Lower leg skin (tissue), 4 donors: Measurements from ENCODE around the gene PSMD1. TPM values are rescaled to one million over a fixed set of nuclear protein-coding genes. Genes with fewer than 3 reads are reported as not detected.
A peak's percentile ranks its signal among the peaks of the same experiment; 100 is the strongest.
"Not testable (repeated sequence)": the region's sequence is repeated elsewhere in the genome, so short reads cannot be mapped to it uniquely, and the experiment has no call there.

ENCODE experiments used
- DNase-seq, 2 donors: peaks; one replicate each; pipeline ENCODE4 v3.0.0-alpha.2; 2019; ENCODE audit warnings: low spot score in 2 of 2
- H3K4me3 ChIP-seq: fragments of 200-600 bp; sonication (generic); 2 replicates; pipeline ENCODE4 v1.5.1; 2017; ENCODE audit warnings: mild to moderate bottlenecking, low read depth; ENCODE audit not compliant: poor library complexity, severe bottlenecking
- CTCF ChIP-seq, 3 donors: fragments of 450-650 bp; IDR thresholded peaks; one replicate each; pipeline ENCODE4 v1.5.1; 2016; ENCODE audit warnings: antibody characterized with exemption in 3 of 3, mild to moderate bottlenecking in 3 of 3, moderate library complexity in 2 of 3
- POLR2A ChIP-seq, 2 donors: fragments of 450-650 bp; IDR thresholded peaks; one replicate each; pipeline ENCODE4 v1.6.1; 2016 to 2017; ENCODE audit warnings: antibody characterized with exemption in 2 of 2, mild to moderate bottlenecking in 1 of 2, moderate library complexity in 1 of 2
- WGBS, 2 donors: methylation state at CpG; one replicate each; pipeline ENCODE4 v1.1.5; 2018; 5-methylcytosine and 5-hydroxymethylcytosine counted together
- intact Hi-C: fragments of 100-400 bp; cut with DNase I; formaldehyde crosslinking; loops from one replicate; pipeline ENCODE4 v1.15.0; 2023; ENCODE audit warnings: low total_unique reads
- total RNA-seq, 4 donors: library from RNA; depleted of rRNA; stranded (reverse); fragments of >200 nt; gene quantifications; one replicate each; pipeline ENCODE4 v1.1.0, GENCODE V29; 2016

PSMD1 gene
- total RNA-seq, 4 donors from 2014 or later: 49.8 to 67.9 (median 57.4) TPM

- DNase-seq: no peak
- WGBS, 2 donors: 36 to 38% methylated on average over 2 of the region's 2 CpGs
- intact Hi-C loops: no loop called here
- TF ChIP-seq CTCF (IDR thresholded peaks at IDR 0.05) (no peak), POLR2A (IDR thresholded peaks at IDR 0.05) (no peak)
- H3K4me3 ChIP-seq: no peak overlapping the region
Observed at GRCh38 chr2:231174211-231174651, 117.6 kb downstream of the PSMD1 start.

- intact Hi-C loops: no loop called here
- WGBS, 2 donors: 47 to 62% methylated on average over 2 of the region's 2 CpGs
- no peak overlapping the region for H3K4me3 ChIP-seq
- no peak for DNase-seq
- TF ChIP-seq CTCF (IDR thresholded peaks at IDR 0.05) (no peak), POLR2A (IDR thresholded peaks at IDR 0.05) (no peak)
Observed at GRCh38 chr2:231176066-231176465, 119.4 kb downstream of the PSMD1 start.

DNA sequence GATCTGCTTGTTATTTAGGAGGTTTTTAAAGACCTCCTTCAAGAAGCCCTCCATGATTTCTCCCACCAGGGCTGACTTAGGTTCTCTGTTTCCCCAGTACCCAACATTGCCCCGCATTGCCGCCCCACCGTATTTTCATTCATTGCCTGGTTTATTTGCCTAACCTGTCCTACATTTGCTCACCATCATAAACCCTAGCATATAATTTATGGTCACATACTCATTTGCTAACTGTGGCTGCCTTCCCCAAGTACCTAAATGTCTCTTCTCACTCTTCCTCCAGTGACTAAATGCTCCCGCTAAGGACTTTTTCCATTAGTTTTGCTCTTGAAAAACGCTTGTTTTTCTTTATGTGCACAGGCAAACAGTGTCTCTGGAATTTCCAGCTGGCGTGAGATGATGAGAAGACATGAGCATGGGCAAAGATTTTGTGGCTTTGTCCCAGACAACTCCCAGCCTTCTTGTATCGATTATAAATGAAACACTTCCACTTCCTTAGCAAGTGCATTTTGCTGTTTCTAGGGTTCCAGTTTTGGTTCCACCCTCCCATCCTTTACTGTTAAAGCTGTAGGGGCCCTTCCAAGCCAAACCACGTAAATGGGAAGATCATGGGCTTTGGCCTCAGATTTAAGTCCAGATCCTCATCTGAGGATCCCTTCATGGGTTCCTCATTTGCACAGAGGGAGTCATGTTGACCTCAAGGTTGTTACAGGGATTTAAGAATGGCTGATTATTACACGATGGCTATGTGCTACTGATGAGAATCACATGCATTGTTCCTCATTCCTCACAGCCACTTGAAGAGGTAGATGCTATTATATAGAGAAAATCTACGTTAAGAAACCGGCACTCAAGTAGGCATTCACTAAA lies 120.7 kb downstream of the PSMD1 start:
- DNase-seq: no peak
- TF ChIP-seq POLR2A (IDR thresholded peaks at IDR 0.05): no peak
- TF ChIP-seq CTCF (IDR thresholded peaks at IDR 0.05): no peak
- intact Hi-C loops: no loop called here
- H3K4me3 ChIP-seq: no peak overlapping the region
- WGBS, 2 donors: 65 to 72% methylated on average over 11 of the region's 11 CpGs

DNA sequence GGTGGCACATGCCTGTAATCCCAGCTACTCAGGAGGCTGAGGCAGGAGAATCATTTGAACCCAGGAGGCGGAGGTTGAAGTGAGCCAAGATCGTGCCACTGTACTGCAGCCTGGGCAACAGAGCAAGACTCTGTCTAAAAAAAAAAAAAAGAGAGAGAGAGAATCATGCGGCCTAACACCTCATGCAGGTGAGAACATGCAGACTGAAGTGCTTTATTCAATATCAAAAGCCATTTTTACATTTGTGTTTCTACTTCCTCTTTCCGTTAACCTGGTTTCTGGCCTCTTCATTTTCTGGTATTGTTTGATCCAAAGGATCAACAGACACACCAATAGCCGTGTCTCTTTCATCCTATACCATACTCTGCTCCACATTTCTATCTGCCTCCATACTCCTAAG lies 122.1 kb downstream of the PSMD1 start:
- intact Hi-C loops, DNase-seq, H3K4me3 ChIP-seq: not testable (repeated sequence)
- WGBS, 2 donors: 67 to 86% methylated on average over 5 of the region's 5 CpGs

DNA sequence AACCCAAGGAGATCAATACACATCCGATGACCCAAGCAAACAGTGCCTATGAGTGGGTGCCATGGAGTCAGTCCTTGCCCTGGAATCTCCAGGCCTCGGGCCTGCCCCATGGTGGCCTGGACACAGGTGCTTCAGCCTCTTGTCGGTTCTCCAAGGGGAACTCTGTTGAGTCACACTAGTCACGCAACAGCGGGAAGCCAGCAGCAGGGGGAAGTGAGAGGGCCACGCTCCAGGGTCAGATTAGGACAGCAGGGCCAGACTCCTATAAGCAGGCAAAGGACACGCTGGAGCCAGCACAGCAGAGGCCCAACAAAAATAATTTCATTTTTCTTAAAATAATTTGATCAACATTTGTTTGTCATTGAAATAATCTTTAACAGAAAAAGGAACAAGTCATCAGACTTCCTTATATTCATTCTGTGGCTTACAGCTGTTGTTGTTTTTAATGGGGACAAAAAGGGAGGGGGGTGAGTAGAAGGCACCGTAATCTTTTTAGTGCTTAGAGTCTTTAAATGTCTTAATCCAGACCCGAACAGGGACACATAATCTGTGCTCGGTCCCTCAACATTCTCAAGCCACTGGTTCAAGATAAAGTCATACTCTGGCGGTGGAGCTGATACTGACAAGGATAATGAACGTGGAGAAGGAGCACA lies 125.3 kb downstream of the PSMD1 start:
- DNase-seq: peak; percentile 67 to 94
- TF ChIP-seq POLR2A (IDR thresholded peaks at IDR 0.05) (no peak), CTCF (IDR thresholded peaks at IDR 0.05) (no peak)
- no peak overlapping the region for H3K4me3 ChIP-seq
- WGBS, 2 donors: 57 to 61% methylated on average over 12 of the region's 12 CpGs
- intact Hi-C loops: no loop called here

GRCh38 chr2:231182513-231182899 lies 125.8 kb downstream of the PSMD1 start:
- intact Hi-C loops: no loop called here
- 62 to 73% methylated on average over 8 of the region's 8 CpGs for WGBS, 2 donors
- peak in 1 of 2 donors; percentile 58 for DNase-seq
- no peak for TF ChIP-seq POLR2A (IDR thresholded peaks at IDR 0.05)
- no peak for TF ChIP-seq CTCF (IDR thresholded peaks at IDR 0.05)
- no peak overlapping the region for H3K4me3 ChIP-seq
